ENCODE measurements around the gene HRCT1.

The HRCT1 gene

DNA sequence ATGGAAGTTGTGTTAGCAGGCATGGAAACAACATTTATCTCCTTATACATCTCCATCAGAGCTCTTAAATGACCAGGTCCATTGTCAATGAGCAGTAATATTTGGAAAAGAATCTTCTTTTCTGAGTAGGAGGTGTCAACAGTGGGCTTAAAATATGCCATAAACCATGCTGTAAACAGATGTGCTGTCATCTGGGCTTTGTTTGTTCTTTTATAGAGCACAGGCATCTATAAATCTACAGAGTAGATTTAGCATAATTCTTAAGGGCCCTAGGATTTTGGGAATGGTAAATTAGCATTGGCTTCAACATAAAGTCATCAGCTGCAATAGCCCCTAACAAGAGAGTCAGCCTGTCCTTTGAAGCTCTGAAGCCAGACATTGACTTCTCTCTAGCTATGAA, 7.7 kb upstream of the HRCT1 start:
- TF ChIP-seq EZH2phosphoT487 (conservative IDR thresholded peaks at IDR 0.05; ENCODE audit: low read length): no peak
- TF ChIP-seq CTCF (IDR thresholded peaks at IDR 0.05; ENCODE audit: insufficient read depth, low read length, poor library complexity, severe bottlenecking): no peak
- Histone ChIP-seq H3K36me3 (ENCODE audit: low read length) (no peaks in the 10 kb centered on the region), H3K27ac (ENCODE audit: low read depth, low read length) (no peak overlapping the region), H4K20me1 (ENCODE audit: low read depth, low read length) (no peaks in the 10 kb centered on the region), H3K27me3 (ENCODE audit: low read length) (no peaks in the 10 kb centered on the region), H3K4me2 (ENCODE audit: low read depth, low read length, poor library complexity, severe bottlenecking) (no peak overlapping the region), H3K9me2 (replicated peaks; ENCODE audit: insufficient read depth, low read length) (no peaks in the 10 kb centered on the region), H3K4me3 (ENCODE audit: insufficient read depth, low read length, poor library complexity, severe bottlenecking) (no peak overlapping the region), H3K9ac (ENCODE audit: low read length) (no peak overlapping the region), H3K9me3 (ENCODE audit: insufficient read depth, low read length) (no peaks in the 10 kb centered on the region), H3F3A (ENCODE audit: insufficient read depth) (no peaks in the 10 kb centered on the region), H3K79me2 (ENCODE audit: insufficient read depth, low read length) (no peaks in the 10 kb centered on the region), H2AFZ (ENCODE audit: low read depth, low read length, severe bottlenecking) (no peak overlapping the region)

DNA sequence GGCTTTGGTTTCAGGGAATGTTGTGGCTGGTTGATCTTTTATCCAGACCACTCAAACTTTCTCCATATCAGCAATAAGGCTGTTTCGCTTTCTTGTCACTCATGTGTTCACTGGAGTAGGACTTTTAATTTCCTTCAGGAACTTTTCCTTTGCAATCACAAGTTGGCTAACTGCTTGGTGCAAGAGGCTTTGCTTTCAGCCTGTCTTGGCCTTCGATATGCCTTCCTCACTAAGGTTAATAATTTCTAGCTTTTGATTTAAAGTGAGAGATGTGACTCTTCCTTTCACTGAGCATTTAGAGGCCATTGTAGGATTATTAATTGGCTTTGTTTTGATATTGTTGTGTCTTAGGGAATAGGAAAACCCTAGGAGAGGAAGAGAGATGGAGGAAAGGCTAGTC, 7.0 kb upstream of the HRCT1 start:
- Histone ChIP-seq H3K9ac (ENCODE audit: low read length) (no peak overlapping the region), H3K4me2 (ENCODE audit: low read depth, low read length, poor library complexity, severe bottlenecking) (no peak overlapping the region), H3F3A (ENCODE audit: insufficient read depth) (no peaks in the 10 kb centered on the region), H3K36me3 (ENCODE audit: low read length) (no peaks in the 10 kb centered on the region), H3K27ac (ENCODE audit: low read depth, low read length) (no peak overlapping the region), H3K9me3 (ENCODE audit: insufficient read depth, low read length) (no peaks in the 10 kb centered on the region), H3K79me2 (ENCODE audit: insufficient read depth, low read length) (no peaks in the 10 kb centered on the region), H2AFZ (ENCODE audit: low read depth, low read length, severe bottlenecking) (no peak overlapping the region), H3K4me3 (ENCODE audit: insufficient read depth, low read length, poor library complexity, severe bottlenecking) (no peak overlapping the region), H3K27me3 (ENCODE audit: low read length) (no peaks in the 10 kb centered on the region), H4K20me1 (ENCODE audit: low read depth, low read length) (no peaks in the 10 kb centered on the region), H3K9me2 (replicated peaks; ENCODE audit: insufficient read depth, low read length) (no peaks in the 10 kb centered on the region)
- TF ChIP-seq CTCF (IDR thresholded peaks at IDR 0.05; ENCODE audit: insufficient read depth, low read length, poor library complexity, severe bottlenecking) (no peak), EZH2phosphoT487 (conservative IDR thresholded peaks at IDR 0.05; ENCODE audit: low read length) (no peak)

- Histone ChIP-seq H3K4me2 (ENCODE audit: low read depth, low read length, poor library complexity, severe bottlenecking) (no peak overlapping the region), H3K9ac (ENCODE audit: low read length) (no peak overlapping the region)
- peak; percentile 87 for TF ChIP-seq CTCF (IDR thresholded peaks at IDR 0.05; ENCODE audit: insufficient read depth, low read length, poor library complexity, severe bottlenecking)
- TF ChIP-seq EZH2phosphoT487 (conservative IDR thresholded peaks at IDR 0.05; ENCODE audit: low read length): no peak
Observed at GRCh38 chr9:35903049-35903448, 3.0 kb upstream of the HRCT1 start.

More at GRCh38 chr9:35903049-35903448, 3.0 kb upstream of the HRCT1 start:
- H3K36me3 ChIP-seq (ENCODE audit: low read length): no peaks in the 10 kb centered on the region
- H2AFZ ChIP-seq (ENCODE audit: low read depth, low read length, severe bottlenecking): no peak overlapping the region
- H3K27ac ChIP-seq (ENCODE audit: low read depth, low read length): no peak overlapping the region
- H3K79me2 ChIP-seq (ENCODE audit: insufficient read depth, low read length): no peaks in the 10 kb centered on the region
- no peaks in the 10 kb centered on the region for H4K20me1 ChIP-seq (ENCODE audit: low read depth, low read length)
- no peak overlapping the region for H3K4me3 ChIP-seq (ENCODE audit: insufficient read depth, low read length, poor library complexity, severe bottlenecking)
- no peaks in the 10 kb centered on the region for H3K9me3 ChIP-seq (ENCODE audit: insufficient read depth, low read length)
- H3K9me2 ChIP-seq (replicated peaks; ENCODE audit: insufficient read depth, low read length): no peaks in the 10 kb centered on the region
- H3F3A ChIP-seq (ENCODE audit: insufficient read depth): no peaks in the 10 kb centered on the region
- H3K27me3 ChIP-seq (ENCODE audit: low read length): no peaks in the 10 kb centered on the region
